ENCODE data around the gene KLLN.

GRCh38 chr10:87873656-87874055 lies 10.3 kb upstream of the KLLN start:
- no peak for TF ChIP-seq CTCF (IDR thresholded peaks at IDR 0.05; ENCODE audit: insufficient read depth, low read length)
- no peak for TF ChIP-seq POLR2AphosphoS5 (IDR thresholded peaks at IDR 0.05; ENCODE audit: low read depth)
